ENCODE results near the gene ERFE. TPM values are rescaled to one million over a fixed set of nuclear protein-coding genes. Genes with fewer than 3 reads are reported as not detected.

The ERFE gene
- total and polyA plus RNA-seq, 10 of the 15 experiments (the other 5 are each of a cell fraction or from before 2014, with no cell fraction given) = not detected

- ChIA-PET CTCF (no interaction called here), RAD21 (ENCODE audit: unreplicated experiment) (no interaction called here), POLR2A (no interaction called here), SMC1A (ENCODE audit: uncharacterized antibody, unreplicated experiment) (no interaction called here)
- TF ChIP-seq TCF12 (IDR thresholded peaks at IDR 0.05; ENCODE audit: low read depth, low read length) = no peak
- TF ChIP-seq JUND (IDR thresholded peaks at IDR 0.05; ENCODE audit: low read depth, low read length) = no peak
- TF ChIP-seq ZBTB4 (CRISPR knock-in tag; IDR thresholded peaks at IDR 0.05) = no peak
- TF ChIP-seq POLR2A (IDR thresholded peaks at IDR 0.05; ENCODE audit: low read depth, low read length) = no peak
- no peak for TF ChIP-seq MYC (IDR thresholded peaks at IDR 0.05; ENCODE audit: insufficient read depth, insufficient read length, insufficient replicate concordance, low read length, severe bottlenecking)
- TF ChIP-seq USF2 (IDR thresholded peaks at IDR 0.05; ENCODE audit: borderline replicate concordance, low read depth, low read length) = no peak
- TF ChIP-seq RBBP5 (conservative IDR thresholded peaks at IDR 0.05) = no peak
- no peak for TF ChIP-seq CUX1 (IDR thresholded peaks at IDR 0.05; ENCODE audit: insufficient replicate concordance, low read depth, low read length)
- TF ChIP-seq NR2C2 (IDR thresholded peaks at IDR 0.05; ENCODE audit: borderline replicate concordance, control insufficient read depth, insufficient read length, low read depth) = no peak
- no peak for TF ChIP-seq SP1 (IDR thresholded peaks at IDR 0.05; ENCODE audit: low read depth, low read length)
- no peak for TF ChIP-seq CHD1 (IDR thresholded peaks at IDR 0.05; ENCODE audit: low read depth, low read length)
- no peak for TF ChIP-seq KDM1A (IDR thresholded peaks at IDR 0.05; ENCODE audit: borderline replicate concordance)
- TF ChIP-seq RAD21 (IDR thresholded peaks at IDR 0.05; ENCODE audit: insufficient read depth, low read depth, low read length) = no peak
- FAIRE-seq (no peak), ATAC-seq (no peak), DNase-seq (ENCODE audit: low read depth, low spot score) (no peak)
- no peaks in the 10 kb centered on the region; the same call in 1 of the 2 replicates for H4K20me1 ChIP-seq (ENCODE audit: control insufficient read depth, insufficient read depth)
- intact Hi-C loops (cut with micrococcal nuclease; ENCODE audit: unreplicated experiment) = no loop called here
- no peak overlapping the region for H2AFZ ChIP-seq (ENCODE audit: control insufficient read depth, low read depth, low read length)
- no peaks in the 10 kb centered on the region for H3K79me2 ChIP-seq (ENCODE audit: control insufficient read depth, insufficient read depth, low read length)
- H3K9me3 ChIP-seq (replicated peaks; ENCODE audit: control insufficient read depth, insufficient read depth, low read length) = no peaks in the 10 kb centered on the region
- BruUV-seq (replicated peaks) = no TSS peak
- H3K27ac ChIP-seq (ENCODE audit: control insufficient read depth, insufficient read depth) = no peak overlapping the region
- H3K36me3 ChIP-seq (ENCODE audit: control insufficient read depth in 2 of 2, insufficient read depth in 2 of 2, low read length in 1 of 2) = peaks cover 2 to 10% of the 10 kb centered on the region in 2 experiments
- no peaks in the 10 kb centered on the region for H3K4me1 ChIP-seq (ENCODE audit: control insufficient read depth, insufficient read depth, low read length)
- no peak overlapping the region for H3K4me2 ChIP-seq (ENCODE audit: control insufficient read depth, insufficient read depth)
- no peak overlapping the region for H3K4me3 ChIP-seq
- WGBS (ENCODE audit: insufficient coverage, insufficient replicate concordance, low lambda C conversion rate, missing lambda C conversion rate) = 80% methylated on average over 7 of the region's 7 CpGs
- in situ Hi-C loops (cut with MboI) = no loop called here
- no peak overlapping the region for H3K9ac ChIP-seq (ENCODE audit: control insufficient read depth, insufficient read depth, low read length)
- H3K27me3 ChIP-seq (replicated peaks in 1 of 2; ENCODE audit: control insufficient read depth in 2 of 2, insufficient read depth in 2 of 2, low read length in 1 of 2) = peaks cover 0 to 5% of the 10 kb centered on the region in 2 experiments; a peak in 3 of 4 replicates
Observed at GRCh38 chr2:238167344-238167715, 8.6 kb downstream of the ERFE start.

All from GM12878 (cell line).